HG03060 (cell line): ENCODE data around the gene SH3TC2.

ENCODE experiments used
- ATAC-seq: cut with Tn5 transposase; IDR thresholded peaks from one replicate; pipeline ENCODE4 v1.9.1; 2021; ENCODE audit warnings: low read depth, moderate number of reproducible peaks; ENCODE audit not compliant: unreplicated experiment

SH3TC2 gene

DNA sequence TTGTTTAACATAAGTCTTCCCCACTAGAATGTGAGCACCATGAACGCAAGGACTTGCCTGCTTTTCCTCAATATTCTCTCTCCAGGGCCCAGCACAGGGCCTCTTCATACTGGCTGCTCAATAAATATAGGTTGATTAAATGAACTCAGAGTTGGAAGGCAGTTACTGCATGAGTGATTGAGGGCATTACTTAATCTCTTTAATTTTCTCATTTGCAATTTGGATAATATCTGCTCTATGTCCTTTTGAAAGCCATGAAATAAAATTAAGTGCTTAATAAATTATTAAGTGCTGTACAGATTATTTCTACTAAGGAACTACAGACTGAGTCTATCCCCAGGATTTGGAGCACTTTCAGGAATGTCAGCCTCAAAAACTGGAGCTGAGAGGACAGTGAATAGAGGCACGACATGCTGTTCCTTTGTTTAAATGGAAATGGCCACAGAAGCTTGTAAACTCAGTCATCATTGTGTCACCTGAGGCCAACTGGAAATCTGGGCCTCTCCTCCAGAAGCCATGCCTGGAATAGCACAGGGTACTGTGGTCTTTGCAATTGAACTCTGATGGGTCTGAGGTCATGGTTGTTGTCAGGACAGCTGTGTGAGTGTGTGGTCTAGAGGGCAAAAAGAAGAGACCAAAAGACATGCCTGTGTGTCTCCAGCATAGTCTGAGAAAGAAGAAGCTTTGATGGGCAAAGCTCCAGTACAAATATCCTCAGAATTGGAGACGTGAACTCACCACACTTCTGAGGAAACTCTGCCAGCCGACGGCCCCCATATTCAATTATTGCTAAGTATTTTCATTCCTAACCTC is 86.1 kb downstream of the SH3TC2 start:
- no peak for ATAC-seq

DNA sequence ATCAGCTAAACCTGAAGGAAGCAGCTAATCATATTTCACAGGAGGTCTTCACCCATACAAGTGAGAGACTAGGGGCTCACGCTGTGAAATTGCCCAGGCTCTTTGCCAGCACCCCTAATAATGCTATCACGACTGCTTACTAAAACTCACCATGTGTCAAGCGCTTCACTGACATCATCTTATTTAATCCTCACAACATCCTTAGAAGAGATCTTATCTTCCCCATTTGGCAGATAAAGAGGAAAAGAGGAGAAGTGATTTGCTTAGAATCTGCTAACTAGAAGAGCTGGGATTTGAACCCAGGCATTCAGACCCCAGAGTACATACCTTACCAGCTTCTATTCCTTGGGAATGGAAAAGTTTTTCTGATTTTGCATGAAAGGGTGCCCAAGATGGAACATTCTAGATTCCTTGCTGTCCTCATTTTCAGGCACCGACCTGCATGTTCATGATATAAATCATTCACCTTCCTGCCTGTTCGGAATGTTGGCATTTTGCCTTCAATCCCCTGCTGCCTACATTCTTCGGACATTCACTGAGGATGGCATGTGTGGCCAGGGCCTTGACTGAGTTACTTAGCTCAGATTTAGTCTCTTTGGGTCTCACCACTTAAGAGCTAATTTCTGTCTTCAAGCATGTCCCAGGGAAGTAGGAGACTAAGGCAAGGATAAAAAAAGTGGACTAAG is 88.1 kb downstream of the SH3TC2 start:
- ATAC-seq, result no peak

DNA sequence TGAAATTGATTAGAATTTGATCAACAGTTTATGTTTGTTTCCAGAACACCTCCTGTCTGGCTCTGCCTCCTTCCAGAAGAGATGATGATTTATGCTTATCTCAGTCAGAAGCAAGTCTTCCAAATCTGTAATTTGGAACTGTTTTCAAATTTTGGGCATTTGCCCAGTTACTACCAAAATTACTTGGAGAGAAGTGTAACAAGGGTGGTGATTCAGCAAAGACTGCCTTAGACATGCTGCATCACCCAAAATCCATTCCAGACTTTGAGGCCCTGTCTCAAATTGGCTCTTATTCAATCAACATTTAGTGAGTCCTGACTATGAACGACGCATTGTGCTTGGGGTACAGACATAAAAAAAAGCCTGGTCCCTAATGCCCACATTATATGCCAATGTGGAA is 89.4 kb downstream of the SH3TC2 start:
- ATAC-seq, result no peak

DNA sequence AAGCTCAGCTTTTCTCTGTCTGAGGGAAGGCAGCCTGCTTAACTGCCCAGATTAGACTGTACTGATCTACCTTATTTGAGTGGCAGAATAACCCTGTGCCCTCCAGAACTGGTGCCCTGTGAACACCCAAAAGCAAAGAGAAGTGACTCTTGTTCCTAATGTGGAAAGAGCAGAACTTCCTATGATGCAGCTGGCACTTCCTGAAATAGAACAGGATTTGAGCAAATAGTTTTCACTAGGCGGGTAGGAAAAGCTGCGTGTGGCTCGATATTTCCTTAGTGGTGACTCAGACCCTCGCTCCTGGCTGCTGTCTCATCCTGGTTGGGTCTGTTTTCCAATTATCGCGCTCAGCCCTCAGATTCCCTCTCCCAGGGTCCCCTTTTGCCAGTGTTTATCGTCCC is 89.9 kb downstream of the SH3TC2 start:
- no peak for ATAC-seq

DNA sequence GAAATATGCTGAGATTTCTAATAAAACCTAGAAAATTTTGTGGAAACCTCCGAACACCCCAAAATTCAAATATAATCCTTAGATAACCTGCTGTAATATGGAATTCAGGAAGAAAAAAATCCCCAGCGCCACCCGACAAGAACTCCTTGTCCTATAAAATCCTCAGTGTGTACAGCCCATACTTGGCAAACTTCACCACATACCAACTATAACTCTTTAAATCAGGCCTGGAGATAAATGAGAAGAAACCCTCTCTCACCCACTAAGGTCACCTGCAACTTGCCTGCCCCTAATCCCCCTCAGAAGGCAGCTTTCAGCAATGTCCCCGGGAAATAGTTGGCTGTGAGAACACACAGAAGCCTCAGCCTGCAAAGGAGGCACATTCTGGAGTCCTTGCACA is 90.5 kb downstream of the SH3TC2 start:
- no peak for ATAC-seq

DNA sequence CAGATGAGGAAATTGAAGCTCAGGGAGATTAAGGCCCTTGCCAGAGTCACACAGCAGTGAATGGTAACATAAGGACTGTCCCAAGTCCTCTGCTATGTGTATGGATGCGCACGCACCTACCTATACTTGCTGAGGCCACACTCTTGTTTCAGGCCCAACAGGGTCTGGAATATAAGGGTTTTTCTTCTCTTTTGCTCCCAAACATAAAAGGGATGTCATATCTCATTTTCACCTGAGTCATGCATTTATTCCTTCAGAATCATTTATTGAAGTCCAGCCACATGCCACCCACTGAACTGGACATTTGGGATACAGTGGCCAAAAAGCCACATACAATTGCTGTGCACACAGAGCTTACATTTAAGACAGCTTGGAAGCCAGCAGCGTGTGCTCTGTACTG is 92.0 kb downstream of the SH3TC2 start:
- no peak for ATAC-seq

DNA sequence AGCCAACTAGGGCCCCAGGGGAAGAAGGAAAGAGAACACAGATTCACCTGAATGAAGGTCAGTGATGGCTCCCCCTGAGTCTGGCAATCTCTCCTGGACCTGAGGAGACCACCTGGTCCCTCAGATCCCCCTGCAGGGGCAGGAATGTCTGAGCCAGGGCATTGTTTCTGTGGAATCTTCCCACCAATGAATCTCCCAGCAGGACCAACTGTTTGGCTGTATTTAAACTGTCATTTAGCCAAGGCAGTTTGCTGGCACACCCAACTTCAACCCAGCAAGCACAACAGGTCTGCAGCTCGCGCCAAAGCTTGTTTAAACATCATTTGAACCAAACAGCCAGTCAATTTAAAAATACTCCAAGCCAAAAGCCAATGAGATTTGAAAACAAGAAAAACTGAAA is 92.6 kb downstream of the SH3TC2 start:
- ATAC-seq, result no peak

DNA sequence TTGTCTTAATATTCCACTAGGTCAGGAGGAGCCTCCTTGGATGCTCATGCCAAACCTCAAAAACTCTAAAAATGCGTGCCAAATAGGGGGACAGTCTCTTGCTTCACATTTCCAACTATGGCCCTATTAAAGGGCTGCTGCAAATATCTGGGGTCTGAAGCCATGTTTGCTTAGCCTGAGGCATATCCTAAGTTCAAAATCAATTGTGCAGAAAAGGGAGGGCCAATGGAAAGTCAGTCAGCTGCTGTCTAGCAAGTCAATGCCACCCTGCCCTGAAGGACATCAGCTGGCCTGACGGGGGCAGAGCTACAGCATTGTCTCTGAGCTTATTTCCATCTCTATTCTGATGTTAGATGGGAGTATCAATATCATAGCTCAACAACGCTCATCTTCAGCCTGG is 93.6 kb downstream of the SH3TC2 start:
- ATAC-seq, result no peak

DNA sequence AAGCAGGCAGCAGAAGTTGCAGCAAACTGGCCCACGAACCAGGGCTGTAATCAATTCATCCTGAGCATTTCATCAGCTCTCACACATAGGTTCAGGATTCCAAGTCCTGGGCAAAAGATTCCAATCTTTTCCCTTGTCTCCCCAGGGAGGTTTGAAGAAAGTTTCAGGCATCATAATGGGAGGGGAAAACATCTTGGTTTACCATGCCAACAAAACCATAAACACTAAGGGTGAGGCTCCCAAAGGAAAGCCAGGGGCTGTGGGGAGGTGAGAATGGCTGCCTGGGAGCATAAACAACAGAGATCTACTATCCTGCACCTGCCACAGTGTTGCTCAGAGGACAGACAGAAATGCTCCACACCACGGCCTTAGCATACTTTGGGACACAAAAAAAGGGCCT is 94.6 kb downstream of the SH3TC2 start:
- no peak for ATAC-seq

DNA sequence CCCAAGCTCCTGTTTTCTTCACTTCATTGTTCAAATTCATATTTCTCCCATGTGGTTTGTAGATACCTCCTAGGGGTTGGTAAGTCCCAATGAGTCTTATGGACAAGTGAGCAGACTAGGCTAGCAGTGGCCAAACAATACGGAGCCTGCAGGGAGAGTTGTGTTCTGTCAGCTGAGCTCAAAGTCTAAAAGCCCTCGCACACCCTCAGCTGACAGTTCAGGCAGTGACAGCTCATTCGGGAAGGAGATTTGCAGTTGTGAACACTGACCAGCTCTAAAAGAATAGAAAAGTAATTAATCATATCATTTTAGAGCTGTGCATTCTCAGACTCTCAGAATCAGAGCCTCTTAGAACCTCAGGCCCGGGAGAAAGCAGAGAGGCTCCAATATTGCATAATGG is 95.1 kb downstream of the SH3TC2 start:
- ATAC-seq, result no peak

DNA sequence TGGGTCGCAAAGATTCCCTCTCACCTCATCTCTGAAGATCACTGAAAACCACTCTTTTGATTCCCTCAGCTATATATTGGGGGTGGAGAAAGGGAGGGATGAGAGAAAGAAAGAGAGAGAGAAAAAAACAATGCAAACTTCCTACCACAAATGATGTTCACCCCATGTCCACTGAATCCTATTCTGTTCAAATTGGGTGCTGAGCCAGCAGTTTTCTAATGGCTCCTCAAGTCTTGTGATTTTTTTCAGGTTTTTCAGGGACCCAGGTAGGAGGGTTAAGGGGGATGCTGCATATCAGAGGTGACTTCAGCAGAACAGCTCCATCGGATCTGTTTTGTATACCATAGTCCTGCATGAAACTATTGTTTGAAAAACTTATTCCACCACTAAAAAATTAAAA is 95.9 kb downstream of the SH3TC2 start:
- ATAC-seq, result no peak

DNA sequence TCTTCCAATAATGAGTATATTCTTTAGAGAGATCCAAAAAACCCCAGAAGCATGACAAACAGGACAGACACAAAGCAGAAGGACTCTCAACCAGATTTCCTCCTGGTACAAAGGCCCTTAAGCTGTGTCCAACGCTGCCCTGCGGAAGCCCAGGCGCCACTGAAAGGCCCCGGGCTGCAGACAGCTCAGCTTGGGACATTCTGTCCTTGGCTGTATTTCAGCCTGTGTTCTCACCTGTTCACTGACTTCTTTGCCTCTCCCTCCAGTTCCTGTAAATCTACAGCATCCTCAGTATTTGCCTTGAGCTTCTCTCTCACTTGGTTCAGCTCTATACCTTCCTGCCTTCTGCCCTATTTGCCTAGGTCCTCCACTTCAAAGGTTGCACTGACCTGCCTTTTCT is 96.5 kb downstream of the SH3TC2 start:
- no peak for ATAC-seq

DNA sequence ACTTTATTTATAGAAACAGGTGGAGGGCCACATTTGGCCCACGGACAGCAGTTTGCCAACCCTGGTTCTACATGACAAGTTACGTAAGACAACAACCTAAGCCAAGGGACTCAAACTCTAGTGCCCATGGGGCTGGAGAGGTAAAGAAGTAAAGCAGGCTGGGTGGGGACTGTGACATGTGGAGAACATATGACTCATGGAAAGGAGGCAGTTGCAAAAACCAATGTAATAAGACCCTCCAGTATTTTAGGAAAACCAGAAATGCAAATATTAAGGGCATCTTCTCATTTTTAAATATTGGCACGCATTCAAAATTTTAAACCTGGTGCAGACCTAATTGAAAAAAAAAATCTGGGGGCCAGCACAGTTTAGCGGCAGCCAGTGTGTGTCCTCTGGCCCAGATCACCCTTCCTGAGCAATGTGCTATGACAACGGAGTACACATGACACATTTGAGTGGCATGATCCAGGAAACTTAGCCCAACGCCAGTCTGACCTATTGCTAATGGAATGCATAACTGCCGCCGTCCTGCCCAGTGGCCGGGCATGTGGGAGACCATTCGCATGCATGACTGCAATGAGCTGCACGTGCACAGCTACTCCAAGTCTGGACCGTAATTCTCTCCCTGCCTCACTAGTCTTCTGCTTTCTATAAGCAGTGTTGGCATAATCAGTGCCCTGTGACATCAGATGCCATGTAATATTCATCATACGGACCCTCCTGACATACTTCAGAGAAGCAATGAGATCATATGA is 97.2 kb downstream of the SH3TC2 start:
- ATAC-seq, result no peak

DNA sequence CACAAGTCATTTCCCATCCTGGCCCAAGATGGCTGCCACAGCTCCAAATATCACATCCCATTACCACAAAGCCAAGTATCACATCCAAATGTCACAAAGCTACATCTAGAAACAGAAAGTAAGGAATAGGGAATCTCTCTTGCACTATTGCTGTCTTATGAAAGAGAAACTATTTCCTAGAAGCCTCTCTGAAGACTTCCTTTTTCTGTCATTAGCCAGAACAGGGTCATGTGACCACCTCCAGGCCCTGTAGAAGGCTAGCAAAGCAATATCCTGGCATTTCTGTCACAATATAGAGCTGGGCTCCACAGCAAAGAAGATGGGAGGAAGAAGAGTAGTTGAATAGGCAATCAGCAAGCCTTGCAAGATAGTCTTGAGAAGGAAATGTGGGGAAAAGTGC is 99.2 kb downstream of the SH3TC2 start:
- no peak for ATAC-seq

DNA sequence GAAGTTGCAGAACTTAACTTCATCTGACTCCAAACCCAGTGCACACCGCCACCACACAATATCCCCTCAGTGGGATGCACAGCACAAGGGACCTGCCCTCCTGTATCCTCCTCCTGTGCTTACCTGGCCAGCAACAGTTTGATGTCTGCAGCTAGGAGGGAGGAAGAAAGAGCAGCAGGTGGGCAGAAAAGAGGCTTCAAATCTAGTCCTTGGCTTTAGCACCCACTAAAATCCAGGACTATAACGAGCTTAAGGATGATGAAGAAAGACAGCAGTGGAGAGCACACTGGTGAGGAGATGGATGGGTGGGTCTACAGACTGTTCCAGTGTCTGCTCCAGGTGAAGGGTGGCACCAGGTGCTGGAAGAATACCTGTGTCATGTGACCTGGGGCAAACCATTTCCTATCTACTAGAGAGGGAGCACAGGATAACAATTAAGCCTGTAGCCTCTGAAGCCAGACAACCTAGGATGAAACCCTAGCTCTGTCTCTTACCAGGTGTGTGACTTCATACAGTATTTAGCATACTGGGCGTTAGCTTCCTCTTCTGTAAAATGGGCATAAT is 100.0 kb downstream of the SH3TC2 start:
- ATAC-seq, result no peak

DNA sequence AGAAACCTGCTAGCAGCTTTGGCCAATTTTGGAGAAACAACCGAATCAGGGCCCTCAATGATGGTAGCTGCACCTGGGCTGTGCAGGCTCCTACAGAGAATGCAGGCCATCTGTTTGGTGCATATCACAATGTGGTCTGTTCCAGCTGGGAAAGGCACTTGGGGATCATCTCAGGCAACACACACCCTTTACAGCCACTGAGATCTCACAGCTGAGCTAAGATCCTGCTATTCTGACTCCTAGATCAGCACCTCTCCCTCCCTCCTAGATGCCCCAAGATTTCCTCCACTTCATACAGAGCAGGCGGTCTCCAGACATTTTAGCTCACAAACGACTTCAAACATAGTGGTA is 100.7 kb downstream of the SH3TC2 start:
- no peak for ATAC-seq

DNA sequence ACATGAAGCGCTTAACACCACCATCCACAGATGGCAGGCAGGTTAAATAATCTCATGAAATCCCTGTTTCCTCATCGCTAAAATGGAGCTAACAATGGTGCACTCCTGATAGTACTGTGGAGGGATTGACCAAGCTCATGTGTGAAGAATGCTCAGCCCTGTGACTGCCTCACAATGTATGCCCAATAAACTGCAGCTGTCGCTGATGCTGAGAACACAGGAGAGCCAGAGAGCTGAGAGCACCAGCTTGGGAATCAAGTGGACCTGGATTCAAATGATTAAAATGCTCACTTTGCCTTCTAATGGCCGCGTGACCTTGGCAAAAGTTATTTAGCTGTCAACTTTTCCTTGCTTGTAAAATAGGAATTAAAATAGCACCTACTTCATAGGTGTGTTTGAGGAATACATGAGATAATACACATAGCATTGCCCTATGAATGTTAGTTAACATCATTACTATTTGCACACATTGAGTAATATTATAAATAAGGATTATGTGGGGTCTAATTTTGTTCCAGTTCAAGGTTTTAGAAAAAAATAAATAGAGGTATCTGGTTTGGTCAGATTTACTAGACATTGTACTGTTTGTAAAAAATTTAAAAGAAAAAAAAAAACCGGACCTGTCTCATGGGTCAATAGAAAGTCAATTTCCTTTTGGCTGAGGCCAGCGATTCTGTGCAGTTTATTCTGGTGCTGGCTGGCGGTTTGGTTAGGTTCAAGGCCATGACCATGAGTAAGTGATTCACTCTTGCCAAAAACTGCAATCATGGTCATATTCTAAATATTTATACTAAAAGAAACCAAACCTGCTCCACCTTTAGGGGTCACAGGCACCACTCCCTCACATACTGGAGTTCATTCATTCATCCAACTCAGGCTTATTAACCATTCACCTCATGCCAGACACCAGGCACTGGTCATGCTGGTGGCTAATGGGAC is 101.3 kb downstream of the SH3TC2 start:
- no peak for ATAC-seq

DNA sequence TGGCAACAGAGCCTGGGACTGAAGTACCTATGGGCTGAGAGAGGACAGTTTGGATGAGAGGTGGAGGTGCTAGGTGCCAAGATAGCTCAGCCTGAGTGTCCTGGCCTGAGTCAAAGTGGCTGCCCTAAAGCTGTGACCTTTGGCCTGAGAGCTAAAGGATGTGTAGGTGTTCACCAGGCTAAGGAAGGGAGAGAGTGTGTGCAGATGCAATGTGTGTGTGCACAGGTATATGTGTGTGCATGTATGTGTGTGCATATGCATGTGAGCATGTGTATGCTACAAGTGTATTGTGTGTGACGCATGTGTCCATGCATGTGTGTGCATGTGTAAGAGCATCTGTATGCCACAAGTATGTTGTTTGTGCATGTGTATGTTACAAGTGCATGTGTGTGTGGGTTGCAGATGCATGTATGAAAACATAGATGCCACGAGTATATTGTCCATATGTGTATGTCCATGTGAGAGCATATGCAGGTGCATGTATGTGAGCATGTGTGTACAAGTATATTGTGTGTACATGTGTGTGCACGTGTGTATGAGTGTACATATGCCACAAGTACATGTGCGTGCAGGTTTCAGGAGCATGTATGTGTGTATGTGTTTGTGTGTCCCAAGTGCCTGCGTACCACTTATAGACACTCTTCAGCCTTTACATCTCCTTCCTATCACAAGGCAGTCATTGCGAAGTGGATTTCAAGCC is 102.6 kb downstream of the SH3TC2 start:
- ATAC-seq, result no peak

DNA sequence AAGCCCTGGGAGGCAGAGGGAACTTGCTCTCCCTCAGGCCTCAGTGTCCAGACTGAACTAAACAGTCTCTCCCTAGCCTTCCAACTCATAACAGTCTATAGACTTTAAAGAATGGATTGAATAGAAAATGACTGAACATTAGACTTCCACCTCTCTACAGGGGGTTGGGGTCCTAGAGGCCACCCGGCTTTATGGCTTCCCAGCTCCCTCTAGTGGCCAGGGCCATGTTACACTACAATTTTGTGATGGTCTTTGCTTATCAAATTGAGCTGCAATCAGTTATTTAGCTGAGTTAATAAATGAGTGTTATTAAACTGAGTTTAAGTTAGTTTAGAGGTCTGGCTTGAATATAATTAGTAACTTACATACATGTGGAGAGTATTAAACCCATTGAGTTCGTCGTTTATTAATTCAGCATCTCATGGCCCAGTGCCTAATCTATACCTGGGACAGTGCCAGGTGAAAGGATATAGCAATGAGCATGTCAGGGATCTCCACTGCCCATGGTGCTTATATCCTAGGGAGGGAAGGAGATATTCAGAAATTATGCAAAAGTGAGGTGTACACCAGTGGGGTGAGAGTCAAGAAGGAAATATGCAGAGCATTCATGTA is 105.2 kb downstream of the SH3TC2 start:
- no peak for ATAC-seq
